ENCODE measurements around the gene NUDT8.

Gene NUDT8

DNA sequence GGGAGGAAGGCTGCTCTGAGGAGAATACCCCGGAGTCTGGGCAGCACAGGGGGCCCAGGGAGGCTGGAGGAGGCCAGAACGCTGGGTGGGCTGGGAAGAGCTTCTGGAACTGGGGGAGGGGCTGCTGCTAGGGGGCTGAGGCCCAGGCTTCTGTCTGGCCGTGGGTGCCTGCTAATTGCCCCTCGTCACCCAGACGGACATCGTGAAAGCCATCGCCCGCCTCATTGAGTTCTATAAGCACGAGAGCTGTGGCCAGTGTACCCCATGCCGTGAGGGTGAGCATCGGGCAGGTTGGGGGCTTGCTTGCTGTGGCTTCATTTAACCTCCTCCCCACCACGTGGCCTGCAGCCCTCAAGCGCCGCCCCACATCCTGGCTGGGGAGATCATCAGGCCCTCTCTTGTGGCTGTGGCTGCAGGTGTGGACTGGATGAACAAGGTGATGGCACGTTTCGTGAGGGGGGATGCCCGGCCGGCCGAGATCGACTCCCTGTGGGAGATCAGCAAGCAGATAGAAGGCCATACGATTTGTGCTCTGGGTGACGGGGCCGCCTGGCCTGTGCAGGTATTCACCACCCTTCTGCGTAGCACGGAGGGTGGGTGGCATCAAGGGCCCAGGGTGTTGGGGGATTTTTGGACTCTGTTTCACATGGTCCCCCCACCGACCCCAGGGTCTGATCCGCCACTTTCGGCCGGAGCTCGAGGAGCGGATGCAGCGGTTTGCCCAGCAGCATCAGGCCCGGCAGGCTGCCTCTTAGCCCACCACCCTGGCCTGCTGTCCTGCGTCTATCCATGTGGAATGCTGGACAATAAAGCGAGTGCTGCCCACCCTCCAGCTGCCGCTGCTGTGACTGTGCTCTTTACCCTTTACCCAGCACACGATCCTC is 17.8 kb downstream of the NUDT8 start:
- Histone ChIP-seq H2AFZ (ENCODE audit: low read length) (no peak overlapping the region), H3K79me2 (ENCODE audit: insufficient read depth, low read length) (peaks cover 9% of the 10 kb centered on the region; the same call in 1 of the 2 replicates), H3K27ac (ENCODE audit: low read depth, low read length, poor library complexity, severe bottlenecking) (no peak overlapping the region), H3K9me3 (ENCODE audit: low read length) (no peaks in the 10 kb centered on the region), H4K20me1 (ENCODE audit: insufficient read depth, low read length) (no peaks in the 10 kb centered on the region), H3K4me3 (ENCODE audit: low read depth, low read length, poor library complexity, severe bottlenecking) (no peak overlapping the region), H3K36me3 (ENCODE audit: insufficient read depth, low read length) (peaks cover 52% of the 10 kb centered on the region; the same call in 1 of the 2 replicates), H3K9ac (ENCODE audit: low read length) (no peak overlapping the region), H3K4me2 (ENCODE audit: low read length) (no peak overlapping the region), H3F3A (ENCODE audit: insufficient read depth, low read length) (no peaks in the 10 kb centered on the region), H3K4me1 (ENCODE audit: insufficient read depth, low read length, severe bottlenecking) (peaks cover 43% of the 10 kb centered on the region), H3K27me3 (ENCODE audit: insufficient read depth, low read length) (no peaks in the 10 kb centered on the region), H3K9me2 (ENCODE audit: low read depth, low read length) (no peaks in the 10 kb centered on the region)
- TF ChIP-seq EZH2 (IDR thresholded peaks at IDR 0.05; ENCODE audit: borderline replicate concordance, low read length) (no peak), CTCF (IDR thresholded peaks at IDR 0.05; ENCODE audit: low read length) (no peak)

- peaks cover 52% of the 10 kb centered on the region; the same call in 1 of the 2 replicates for H3K36me3 ChIP-seq (ENCODE audit: insufficient read depth, low read length)
- H3K4me1 ChIP-seq (ENCODE audit: insufficient read depth, low read length, severe bottlenecking): peaks cover 47% of the 10 kb centered on the region
- no peaks in the 10 kb centered on the region for H3K27me3 ChIP-seq (ENCODE audit: insufficient read depth, low read length)
- TF ChIP-seq EZH2 (IDR thresholded peaks at IDR 0.05; ENCODE audit: borderline replicate concordance, low read length) (no peak), CTCF (IDR thresholded peaks at IDR 0.05; ENCODE audit: low read length) (no peak)
- no peak overlapping the region for H3K27ac ChIP-seq (ENCODE audit: low read depth, low read length, poor library complexity, severe bottlenecking)
- peaks cover 9% of the 10 kb centered on the region; the same call in 1 of the 2 replicates for H3K79me2 ChIP-seq (ENCODE audit: insufficient read depth, low read length)
- no peaks in the 10 kb centered on the region for H3K9me2 ChIP-seq (ENCODE audit: low read depth, low read length)
- no peaks in the 10 kb centered on the region for H4K20me1 ChIP-seq (ENCODE audit: insufficient read depth, low read length)
- no peaks in the 10 kb centered on the region for H3F3A ChIP-seq (ENCODE audit: insufficient read depth, low read length)
- no peaks in the 10 kb centered on the region for H3K9me3 ChIP-seq (ENCODE audit: low read length)
- H2AFZ ChIP-seq (ENCODE audit: low read length): no peak overlapping the region
- H3K4me2 ChIP-seq (ENCODE audit: low read length): no peak overlapping the region
- H3K4me3 ChIP-seq (ENCODE audit: low read depth, low read length, poor library complexity, severe bottlenecking): no peak overlapping the region
- H3K9ac ChIP-seq (ENCODE audit: low read length): no peak overlapping the region
These were observed 18.6 kb downstream of the NUDT8 start for GRCh38 chr11:67611165-67611564.

- H3K79me2 ChIP-seq (ENCODE audit: insufficient read depth, low read length): peaks cover 9% of the 10 kb centered on the region; the same call in 1 of the 2 replicates
- H3K36me3 ChIP-seq (ENCODE audit: insufficient read depth, low read length): peaks cover 52% of the 10 kb centered on the region; the same call in 1 of the 2 replicates
- H3F3A ChIP-seq (ENCODE audit: insufficient read depth, low read length): no peaks in the 10 kb centered on the region
- no peaks in the 10 kb centered on the region for H4K20me1 ChIP-seq (ENCODE audit: insufficient read depth, low read length)
- H3K9me3 ChIP-seq (ENCODE audit: low read length): no peaks in the 10 kb centered on the region
- no peaks in the 10 kb centered on the region for H3K9me2 ChIP-seq (ENCODE audit: low read depth, low read length)
- H3K4me1 ChIP-seq (ENCODE audit: insufficient read depth, low read length, severe bottlenecking): peaks cover 46% of the 10 kb centered on the region
- no peak overlapping the region for H2AFZ ChIP-seq (ENCODE audit: low read length)
- H3K27me3 ChIP-seq (ENCODE audit: insufficient read depth, low read length): no peaks in the 10 kb centered on the region
- H3K4me2 ChIP-seq (ENCODE audit: low read length): no peak overlapping the region
- H3K27ac ChIP-seq (ENCODE audit: low read depth, low read length, poor library complexity, severe bottlenecking): no peak overlapping the region
- TF ChIP-seq CTCF (IDR thresholded peaks at IDR 0.05; ENCODE audit: low read length) (no peak), EZH2 (IDR thresholded peaks at IDR 0.05; ENCODE audit: borderline replicate concordance, low read length) (no peak)
- no peak overlapping the region for H3K4me3 ChIP-seq (ENCODE audit: low read depth, low read length, poor library complexity, severe bottlenecking)
- no peak overlapping the region for H3K9ac ChIP-seq (ENCODE audit: low read length)
These were observed 19.4 kb downstream of the NUDT8 start for GRCh38 chr11:67610302-67610868.
